ENCODE results near the gene GNAL.

- TF ChIP-seq CTCF (IDR thresholded peaks at IDR 0.05) = no peak
- TF ChIP-seq POLR2A (IDR thresholded peaks at IDR 0.05) = no peak
These were observed 7.4 kb downstream of the GNAL start for GRCh38 chr18:11696451-11696850.
